ENCODE data around the gene TBXAS1.

DNA sequence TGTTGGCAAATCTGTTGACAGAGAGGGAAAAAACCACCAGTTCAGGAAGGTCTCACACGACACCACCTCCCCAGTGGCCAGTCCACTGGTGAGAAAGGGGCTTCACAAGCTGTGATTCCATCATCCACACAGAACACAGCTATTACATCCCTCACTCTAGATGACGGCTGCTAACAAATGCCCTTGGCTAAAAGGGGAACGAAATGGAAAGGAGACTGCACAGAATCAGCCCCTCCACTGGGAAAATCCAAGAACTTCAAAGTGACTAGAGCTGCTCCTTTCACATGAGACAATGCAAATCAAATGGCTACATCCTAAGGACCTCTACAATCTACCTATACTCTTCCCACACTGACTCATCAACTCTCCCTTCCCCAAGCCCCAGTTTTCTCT lies 228.1 kb downstream of the TBXAS1 start:
- no peak for TF ChIP-seq POLR2A (IDR thresholded peaks at IDR 0.05)
- TF ChIP-seq, protein P1, sequence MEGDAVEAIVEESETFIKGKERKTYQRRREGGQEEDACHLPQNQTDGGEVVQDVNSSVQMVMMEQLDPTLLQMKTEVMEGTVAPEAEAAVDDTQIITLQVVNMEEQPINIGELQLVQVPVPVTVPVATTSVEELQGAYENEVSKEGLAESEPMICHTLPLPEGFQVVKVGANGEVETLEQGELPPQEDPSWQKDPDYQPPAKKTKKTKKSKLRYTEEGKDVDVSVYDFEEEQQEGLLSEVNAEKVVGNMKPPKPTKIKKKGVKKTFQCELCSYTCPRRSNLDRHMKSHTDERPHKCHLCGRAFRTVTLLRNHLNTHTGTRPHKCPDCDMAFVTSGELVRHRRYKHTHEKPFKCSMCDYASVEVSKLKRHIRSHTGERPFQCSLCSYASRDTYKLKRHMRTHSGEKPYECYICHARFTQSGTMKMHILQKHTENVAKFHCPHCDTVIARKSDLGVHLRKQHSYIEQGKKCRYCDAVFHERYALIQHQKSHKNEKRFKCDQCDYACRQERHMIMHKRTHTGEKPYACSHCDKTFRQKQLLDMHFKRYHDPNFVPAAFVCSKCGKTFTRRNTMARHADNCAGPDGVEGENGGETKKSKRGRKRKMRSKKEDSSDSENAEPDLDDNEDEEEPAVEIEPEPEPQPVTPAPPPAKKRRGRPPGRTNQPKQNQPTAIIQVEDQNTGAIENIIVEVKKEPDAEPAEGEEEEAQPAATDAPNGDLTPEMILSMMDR (IDR thresholded peaks at IDR 0.05) = no peak
